HG03575 (cell line): ENCODE data around the gene CYP2C19.
"Not testable (repeated sequence)": the region's sequence is repeated elsewhere in the genome, so short reads cannot be mapped to it uniquely, and the experiment has no call there.

Experiments
- ATAC-seq: cut with Tn5 transposase; IDR thresholded peaks from one replicate; pipeline ENCODE4 v1.9.1; 2021; ENCODE audit not compliant: unreplicated experiment, insufficient number of reproducible peaks, low FRiP score; ENCODE audit errors: extremely low read depth

The CYP2C19 gene

DNA sequence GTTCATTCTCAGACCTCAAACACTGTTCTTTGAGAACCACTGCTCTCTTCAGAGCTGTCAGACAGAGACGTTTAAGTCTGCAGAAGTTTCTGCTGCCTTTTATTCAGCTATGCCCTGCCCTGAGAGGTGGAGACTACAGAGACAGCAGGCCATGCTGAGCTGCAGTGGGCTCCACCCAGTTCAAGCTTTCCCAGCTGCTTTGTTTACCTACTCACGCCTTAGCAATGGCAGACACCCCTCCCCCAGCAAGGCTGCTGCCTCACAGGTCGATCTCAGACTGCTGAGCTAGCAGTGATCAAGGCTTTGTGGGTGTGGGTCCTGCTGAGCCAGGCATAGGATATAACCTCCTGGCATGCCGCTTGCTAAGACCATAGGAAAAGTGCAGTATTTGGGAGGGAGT is 95.5 kb downstream of the CYP2C19 start:
- ATAC-seq, result no peak

DNA sequence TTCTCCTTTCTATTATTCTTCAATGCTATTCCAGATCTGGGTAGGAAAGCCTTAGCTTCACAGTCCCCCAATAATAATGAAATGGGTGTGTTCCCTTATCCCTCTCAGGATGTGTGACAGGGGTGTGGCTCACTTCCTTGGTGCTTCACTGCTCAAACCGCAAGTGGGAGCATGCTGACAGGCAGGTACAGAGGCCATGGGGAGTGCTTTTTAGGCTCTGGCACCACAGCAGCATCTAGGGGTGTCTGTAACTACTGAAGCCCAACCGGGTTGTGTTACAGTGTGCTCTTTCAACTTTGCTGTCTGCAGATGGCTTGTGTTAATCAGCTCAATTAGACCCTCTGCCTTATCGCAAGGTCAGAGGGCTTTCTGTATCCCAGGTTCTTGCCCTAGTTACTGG is 96.6 kb downstream of the CYP2C19 start:
- no peak for ATAC-seq

DNA sequence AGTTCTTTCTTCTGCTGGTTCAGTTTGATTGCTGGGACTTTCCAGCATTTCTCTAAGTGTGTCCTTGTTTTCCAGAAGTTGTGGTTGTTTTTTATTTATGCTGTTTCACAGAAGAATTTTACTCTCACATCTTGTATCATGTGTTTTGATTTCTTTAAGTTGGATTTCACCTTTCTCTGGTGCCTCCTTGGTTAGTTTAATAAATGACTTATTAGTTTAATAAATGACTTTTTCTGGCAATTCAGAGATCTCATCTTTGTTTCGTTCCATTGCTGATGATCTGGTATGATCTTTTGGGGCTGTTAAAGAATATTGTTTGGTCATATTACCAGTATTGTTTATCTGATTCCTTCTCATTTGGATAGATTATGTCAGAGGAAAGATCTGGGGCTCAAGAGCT is 116.2 kb downstream of the CYP2C19 start:
- ATAC-seq, result no peak

DNA sequence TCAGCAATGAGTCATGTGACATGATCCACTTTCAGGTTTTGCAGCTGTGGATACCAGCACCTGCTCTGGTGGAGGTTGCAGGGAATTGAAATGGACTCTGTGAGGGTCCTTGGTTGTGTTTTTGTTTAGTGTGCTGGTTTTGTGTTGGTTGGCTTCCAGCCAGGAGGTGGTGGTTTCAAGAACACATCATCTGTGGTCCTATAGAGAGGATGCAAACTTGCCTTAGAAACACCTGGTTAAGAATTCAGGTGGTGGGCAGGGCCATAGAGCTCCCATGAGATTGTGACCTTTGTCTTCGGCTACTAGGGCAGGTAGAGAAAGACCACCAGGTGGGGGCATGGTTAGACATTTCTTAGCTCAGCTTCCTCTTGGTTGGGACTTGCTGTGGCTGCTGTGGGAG is 116.7 kb downstream of the CYP2C19 start:
- no peak for ATAC-seq

DNA sequence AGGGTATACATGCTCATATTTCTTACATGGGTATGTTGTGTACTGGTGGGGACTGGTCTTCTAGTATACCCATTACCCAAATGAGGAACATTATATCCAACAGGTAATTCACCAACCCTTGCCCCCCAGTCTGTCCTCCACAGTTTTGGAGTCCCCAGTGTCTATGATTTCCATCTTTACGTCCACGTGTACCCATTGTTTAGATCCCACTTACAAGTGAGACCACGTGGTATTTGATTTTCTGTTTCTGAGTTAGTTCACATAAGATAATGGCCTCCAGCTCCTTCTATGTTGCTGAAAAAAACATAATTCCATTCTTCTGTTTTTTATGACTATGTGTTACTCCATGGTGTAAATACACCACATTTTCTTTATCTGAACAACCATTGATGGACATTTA is 126.6 kb downstream of the CYP2C19 start:
- no peak for ATAC-seq

DNA sequence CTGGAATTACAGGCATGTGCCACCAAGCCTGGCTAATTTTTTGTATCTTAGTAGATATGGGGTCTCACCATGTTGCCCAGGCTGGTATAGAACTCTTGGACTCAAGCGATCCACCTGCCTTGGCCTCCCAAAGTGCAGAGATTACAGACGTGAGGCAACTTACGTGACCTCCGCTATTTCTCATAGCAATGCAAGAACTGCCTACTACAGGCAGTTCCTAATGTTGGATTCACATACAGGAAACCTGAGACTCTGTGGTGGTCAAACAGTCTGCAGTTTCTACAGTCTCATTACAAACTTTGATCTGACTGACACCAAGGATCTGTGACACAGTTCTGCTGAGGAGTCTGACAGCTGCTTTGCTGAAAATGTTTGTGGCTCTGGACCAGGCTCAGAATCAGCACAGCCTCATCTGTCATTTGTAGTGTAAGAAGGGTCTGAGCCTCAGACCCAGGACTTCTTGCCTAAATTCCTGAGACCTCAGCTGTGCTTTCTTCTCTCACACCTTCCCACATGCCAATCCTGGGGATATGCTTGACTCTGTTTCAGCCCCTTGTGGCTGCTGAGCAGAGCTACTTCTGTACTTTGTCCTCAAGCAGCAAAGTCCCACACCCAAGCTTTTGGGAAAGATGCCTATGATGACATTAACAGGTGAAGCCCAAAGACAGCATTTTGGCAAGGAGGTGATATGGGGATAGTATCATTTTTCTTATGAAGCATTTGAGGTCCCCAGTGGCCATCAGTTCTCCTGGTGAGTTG is 128.0 kb downstream of the CYP2C19 start:
- ATAC-seq, result no peak

DNA sequence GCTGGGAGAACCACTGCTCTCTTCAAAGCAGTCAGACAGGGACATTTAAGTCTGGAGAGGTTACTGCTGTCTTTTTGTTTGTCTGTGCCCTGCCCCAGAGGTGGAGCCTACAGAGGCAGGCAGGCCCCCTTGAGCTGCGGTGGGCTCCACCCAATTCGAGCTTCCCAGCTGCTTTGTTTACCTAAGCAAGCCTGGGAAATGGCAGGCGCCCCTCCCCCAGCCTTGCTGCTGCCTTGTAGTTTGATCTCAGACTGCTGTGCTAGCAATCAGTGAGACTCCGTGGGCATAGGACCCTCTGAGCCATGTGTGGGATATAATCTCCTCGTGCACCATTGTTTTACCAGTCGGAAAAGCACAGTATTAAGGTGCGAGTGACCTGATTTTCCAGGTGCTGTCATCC is 135.9 kb downstream of the CYP2C19 start:
- not testable (repeated sequence) for ATAC-seq

DNA sequence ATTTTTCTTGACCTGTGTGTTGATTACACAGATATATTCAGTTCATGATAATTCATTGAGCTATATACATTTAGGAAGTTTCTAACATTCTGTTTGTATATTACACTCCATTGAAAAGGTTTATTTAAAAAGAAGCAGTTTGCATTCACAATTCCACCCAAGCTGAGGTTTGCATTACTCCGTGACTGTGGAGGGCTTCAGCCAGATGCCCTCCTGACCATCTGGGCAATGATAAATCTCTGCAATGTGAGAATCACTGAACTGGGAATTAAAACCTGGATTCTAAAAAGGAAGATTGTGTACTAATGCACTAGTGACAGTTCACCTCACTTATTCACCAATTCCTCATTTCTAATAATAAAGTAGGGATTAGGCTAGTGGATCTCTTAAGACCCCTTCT is 139.6 kb downstream of the CYP2C19 start:
- no peak for ATAC-seq

DNA sequence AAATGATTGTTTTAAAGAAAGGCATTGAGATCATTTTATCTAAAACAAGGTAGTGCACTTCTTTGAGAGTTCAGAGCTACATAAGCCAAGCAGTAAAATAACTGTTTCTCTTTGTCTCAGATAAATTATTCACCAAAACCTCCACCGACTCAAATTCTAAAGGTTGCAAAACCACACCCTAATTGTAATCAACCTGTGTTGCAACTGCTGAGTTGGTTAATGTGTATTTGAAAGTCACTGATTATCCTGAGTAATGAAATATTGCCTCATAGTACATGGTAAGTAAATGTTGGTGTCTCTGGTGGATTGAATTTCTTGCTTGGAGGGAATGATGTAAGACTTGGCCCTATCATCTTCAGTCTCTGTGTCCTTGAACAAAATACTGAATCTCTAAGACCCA is 140.1 kb downstream of the CYP2C19 start:
- no peak for ATAC-seq
